Chondrocyte (in vitro differentiated cells): ENCODE measurements around the gene RNF213. TPM values are rescaled to one million over a fixed set of nuclear protein-coding genes. Genes with fewer than 3 reads are reported as not detected.
"Not testable (repeated sequence)": the region's sequence is repeated elsewhere in the genome, so short reads cannot be mapped to it uniquely, and the experiment has no call there.

Experiments used
- DNase-seq: peaks from one replicate; pipeline ENCODE4 v3.0.0; 2021; ENCODE audit warnings: mixed read lengths, low spot score
- H3K27ac Mint-ChIP-seq: one replicate; pipeline ENCODE4 v1.8.0; 2021; ENCODE audit warnings: mild to moderate bottlenecking, moderate library complexity, mixed read lengths; ENCODE audit not compliant: unreplicated experiment
- H3K27me3 Mint-ChIP-seq: 2 replicates; pipeline ENCODE4 v1.8.0; 2021; ENCODE audit warnings: low read depth, mixed read lengths
- H3K36me3 Mint-ChIP-seq: 2 replicates; pipeline ENCODE4 v1.8.0; 2021; ENCODE audit warnings: low read depth, mixed read lengths
- H3K4me1 Mint-ChIP-seq: 2 replicates; pipeline ENCODE4 v1.8.0; 2021; ENCODE audit warnings: low read depth, mild to moderate bottlenecking, mixed read lengths
- H3K4me3 Mint-ChIP-seq: one replicate; pipeline ENCODE4 v1.8.0; 2021; ENCODE audit warnings: mild to moderate bottlenecking, moderate library complexity, mixed read lengths; ENCODE audit not compliant: unreplicated experiment
- H3K9me3 Mint-ChIP-seq: 2 replicates; pipeline ENCODE4 v1.8.0; 2021; ENCODE audit warnings: low read depth, mixed read lengths
- CTCF ChIP-seq: fragments of 200-600 bp; sonication (generic); IDR thresholded peaks from 2 replicates; pipeline ENCODE4 v1.5.0; 2021; ENCODE audit warnings: antibody characterized with exemption, mild to moderate bottlenecking, moderate library complexity
- total RNA-seq: library from RNA; stranded (reverse); gene quantifications from 3 replicates; pipeline ENCODE4 v1.2.1, GENCODE V29; 2021

Gene RNF213
- total RNA-seq, 1 donor from 2014 or later = 73.2 TPM

- Mint-ChIP-seq H3K9me3 (no peaks in the 10 kb centered on the region), H3K4me3 (no peak overlapping the region), H3K4me1 (peaks cover 1% of the 10 kb centered on the region), H3K36me3 (no peaks in the 10 kb centered on the region), H3K27me3 (no peaks in the 10 kb centered on the region), H3K27ac (no peak overlapping the region)
- no peak for TF ChIP-seq CTCF
- no peak for DNase-seq
Observed at GRCh38 chr17:80408872-80409271, 148.2 kb downstream of the RNF213 start.

DNA sequence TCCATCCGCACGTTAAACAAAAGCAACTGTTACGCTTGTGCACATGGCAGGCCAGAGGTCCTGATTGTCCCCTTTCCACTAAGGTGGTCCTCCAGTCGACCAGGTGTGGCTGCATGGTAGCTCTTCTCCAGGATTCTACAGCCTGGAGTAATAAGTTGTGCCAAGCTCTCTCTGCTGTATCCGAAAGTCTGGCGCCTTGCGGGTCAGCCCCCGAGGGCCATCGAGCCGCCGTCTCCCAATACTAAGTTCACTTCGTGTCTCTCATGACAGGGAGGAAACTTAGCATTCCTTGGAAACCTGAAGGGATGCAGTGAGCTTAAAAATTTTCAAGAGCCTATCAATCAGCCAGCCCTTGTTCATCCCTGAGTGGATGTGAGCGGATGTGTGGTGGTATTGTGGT, 149.0 kb downstream of the RNF213 start:
- DNase-seq = no peak
- Mint-ChIP-seq H3K36me3 (no peaks in the 10 kb centered on the region), H3K4me3 (no peak overlapping the region), H3K27me3 (no peaks in the 10 kb centered on the region), H3K27ac (no peak overlapping the region), H3K9me3 (no peaks in the 10 kb centered on the region), H3K4me1 (peaks cover 9% of the 10 kb centered on the region)
- no peak for TF ChIP-seq CTCF

DNA sequence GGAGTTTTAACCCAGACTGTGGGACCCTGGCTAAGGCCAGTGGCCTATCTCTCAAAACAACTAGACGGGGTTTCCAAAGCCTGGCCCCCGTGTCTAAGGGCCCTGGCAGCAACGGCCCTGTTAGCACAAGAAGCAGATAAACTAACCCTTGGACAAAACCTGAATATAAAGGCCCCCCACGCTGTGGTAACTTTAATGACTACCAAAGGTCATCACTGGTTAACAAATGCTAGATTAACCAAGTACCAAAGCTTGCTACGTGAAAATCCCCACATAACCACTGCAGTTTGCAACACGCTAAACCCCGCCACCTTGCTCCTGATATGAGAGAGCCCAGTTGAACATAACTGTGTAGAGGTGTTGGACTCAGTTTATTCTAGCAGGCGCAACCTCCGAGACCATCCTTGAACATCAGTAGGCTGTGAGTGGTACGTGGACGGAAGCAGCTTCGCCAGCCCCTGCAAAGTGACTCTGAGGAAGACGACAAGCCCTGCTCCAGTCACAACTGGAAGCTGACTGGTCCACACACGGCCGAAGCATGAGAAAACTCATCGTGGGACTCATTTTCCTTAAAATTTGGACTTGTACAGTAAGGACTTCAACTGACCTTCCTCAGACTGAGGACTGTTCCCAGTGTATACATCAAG, 149.9 kb downstream of the RNF213 start:
- not testable (repeated sequence) for H3K27ac Mint-ChIP-seq

DNA sequence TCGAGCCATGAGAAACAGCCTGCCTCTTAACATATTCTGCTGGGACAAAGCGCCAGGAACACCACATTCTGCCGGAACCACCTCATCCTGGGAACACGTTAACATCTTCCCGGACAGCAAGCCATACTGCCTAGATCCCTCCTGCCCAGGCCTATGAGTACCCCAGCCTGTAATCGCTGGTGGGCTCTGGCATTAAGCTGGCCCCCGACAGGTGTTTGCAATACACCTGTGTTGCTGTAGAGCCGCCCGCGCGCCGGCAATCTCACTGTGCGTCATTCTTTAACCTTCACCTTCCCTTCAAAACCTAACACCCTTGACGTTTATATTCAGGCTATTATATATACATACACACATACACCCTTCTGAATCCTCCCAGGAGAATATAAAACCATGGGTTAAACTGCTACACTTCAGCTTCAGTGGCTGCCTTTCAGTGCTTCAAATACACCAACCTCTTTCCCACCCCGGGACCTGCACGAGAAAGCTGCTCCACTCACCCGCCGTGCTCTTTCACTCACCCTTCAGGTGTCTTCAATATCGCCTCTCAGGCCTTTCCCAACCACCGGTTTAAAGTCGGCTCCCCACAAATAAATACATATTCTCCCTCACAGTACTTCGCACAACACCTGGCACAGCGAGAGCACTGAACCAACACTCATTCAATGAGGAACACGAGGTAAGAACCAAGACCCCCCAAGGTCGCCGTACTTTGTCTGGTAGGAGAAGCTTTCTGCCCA, 153.3 kb downstream of the RNF213 start:
- DNase-seq = no peak
- Mint-ChIP-seq H3K4me1 (peaks cover 31% of the 10 kb centered on the region), H3K9me3 (no peaks in the 10 kb centered on the region), H3K4me3 (peak overlapping the region; percentile 88), H3K27me3 (no peaks in the 10 kb centered on the region), H3K36me3 (peaks cover 5% of the 10 kb centered on the region), H3K27ac (peak overlapping the region; percentile 96)
- TF ChIP-seq CTCF = no peak

More for the DNA sequence above, 149.9 kb downstream of the RNF213 start:
- H3K9me3 Mint-ChIP-seq, H3K27me3 Mint-ChIP-seq, H3K4me3 Mint-ChIP-seq, H3K36me3 Mint-ChIP-seq, DNase-seq: not testable (repeated sequence)
- peaks cover 11% of the 10 kb centered on the region for H3K4me1 Mint-ChIP-seq

DNA sequence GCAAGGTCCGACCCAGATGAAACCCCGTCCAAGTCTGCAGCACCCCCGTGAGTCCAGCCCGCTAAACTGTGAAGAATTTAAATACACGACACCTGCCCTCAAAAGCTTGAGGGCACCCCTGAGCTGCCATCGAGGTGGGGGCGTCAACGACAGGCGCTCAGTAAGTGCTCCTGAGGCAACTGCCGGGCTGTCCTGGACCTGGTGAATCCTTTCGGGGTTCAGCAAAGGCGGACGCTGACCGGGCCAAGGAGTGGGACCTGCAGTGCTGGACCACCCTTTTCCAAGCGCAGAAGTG, 153.8 kb downstream of the RNF213 start:
- peaks cover 31% of the 10 kb centered on the region for H3K4me1 Mint-ChIP-seq
- peak overlapping the region; percentile 88 for H3K4me3 Mint-ChIP-seq
- TF ChIP-seq CTCF = peak; percentile 51
- peak overlapping the region; percentile 96 for H3K27ac Mint-ChIP-seq
- no peaks in the 10 kb centered on the region for H3K9me3 Mint-ChIP-seq
- H3K27me3 Mint-ChIP-seq = no peaks in the 10 kb centered on the region
- DNase-seq = no peak
- H3K36me3 Mint-ChIP-seq = peaks cover 5% of the 10 kb centered on the region
